ENCODE results near the gene MLLT10.

The MLLT10 gene

GRCh38 chr10:21655236-21655635 lies 121.2 kb downstream of the MLLT10 start:
- DNase-seq, result no peak

GRCh38 chr10:21655687-21656086 lies 121.7 kb downstream of the MLLT10 start:
- DNase-seq, result no peak

- DNase-seq, result no peak
Measured at GRCh38 chr10:21661087-21661486, 127.1 kb downstream of the MLLT10 start.

- DNase-seq, result no peak
Measured at GRCh38 chr10:21661935-21662334, 127.9 kb downstream of the MLLT10 start.

- DNase-seq, result no peak
Measured at GRCh38 chr10:21662635-21663034, 128.6 kb downstream of the MLLT10 start.

GRCh38 chr10:21668831-21669230 lies 134.8 kb downstream of the MLLT10 start:
- no peak for DNase-seq

GRCh38 chr10:21670391-21670790 lies 136.4 kb downstream of the MLLT10 start:
- no peak for DNase-seq

- DNase-seq, result no peak
Measured at GRCh38 chr10:21673668-21674067, 139.6 kb downstream of the MLLT10 start.

GRCh38 chr10:21675157-21675796 lies 141.2 kb downstream of the MLLT10 start:
- DNase-seq, result peak; percentile 44

- no peak for DNase-seq
Measured at GRCh38 chr10:21677551-21677950, 143.5 kb downstream of the MLLT10 start.

- no peak for DNase-seq
Measured at GRCh38 chr10:21681156-21681555, 147.1 kb downstream of the MLLT10 start.

- no peak for DNase-seq
Measured at GRCh38 chr10:21687266-21688008, 153.4 kb downstream of the MLLT10 start.

GRCh38 chr10:21688009-21688332 lies 153.9 kb downstream of the MLLT10 start:
- no peak for DNase-seq

- no peak for DNase-seq
Measured at GRCh38 chr10:21688870-21689269, 154.8 kb downstream of the MLLT10 start.

- DNase-seq, result no peak
Measured at GRCh38 chr10:21689881-21690280, 155.8 kb downstream of the MLLT10 start.

GRCh38 chr10:21692916-21693315 lies 158.9 kb downstream of the MLLT10 start:
- DNase-seq, result no peak

GRCh38 chr10:21693418-21693817 lies 159.4 kb downstream of the MLLT10 start:
- no peak for DNase-seq

- no peak for DNase-seq
Measured at GRCh38 chr10:21694631-21695030, 160.6 kb downstream of the MLLT10 start.

GRCh38 chr10:21696302-21696701 lies 162.3 kb downstream of the MLLT10 start:
- DNase-seq, result no peak

GRCh38 chr10:21699575-21699974 lies 165.5 kb downstream of the MLLT10 start:
- DNase-seq, result no peak

- DNase-seq, result no peak
Measured at GRCh38 chr10:21700474-21700873, 166.4 kb downstream of the MLLT10 start.

GRCh38 chr10:21702633-21703111 lies 168.6 kb downstream of the MLLT10 start:
- no peak for DNase-seq

GRCh38 chr10:21705142-21705827 lies 171.3 kb downstream of the MLLT10 start:
- no peak for DNase-seq

GRCh38 chr10:21705828-21706176 lies 171.8 kb downstream of the MLLT10 start:
- DNase-seq, result no peak
